CD4-positive, alpha-beta T cell (primary cell): Measurements from ENCODE around the gene SMIM44. TPM values are rescaled to one million over a fixed set of nuclear protein-coding genes. Genes with fewer than 3 reads are reported as not detected.
"Not testable (repeated sequence)": the region's sequence is repeated elsewhere in the genome, so short reads cannot be mapped to it uniquely, and the experiment has no call there.

ENCODE experiments used
- ATAC-seq: fragments of 200-7000 bp; cut with Tn5 transposase; one replicate; pipeline ENCODE4 v1.10.0; 2022; ENCODE audit warnings: mild to moderate bottlenecking; ENCODE audit not compliant: poor library complexity
- CTCF ChIA-PET: fragments of 350-600 bp; sonication (Branson Sonifier 250); formaldehyde crosslinking; loops from one replicate; lab custom pipeline; 2021; ENCODE audit warnings: antibody characterized with exemption, inconsistent platforms; lab: Charles Lee
- POLR2A ChIA-PET: fragments of 350-600 bp; sonication (Branson Sonifier 250); formaldehyde crosslinking; loops from one replicate; lab custom pipeline; 2021; ENCODE audit warnings: antibody characterized with exemption, inconsistent platforms; lab: Charles Lee
- DNase-seq, 14 experiments: peaks; one replicate each; pipeline ENCODE4 v3.0.0-alpha.2; 2013 to 2020; ENCODE audit warnings: mixed read lengths in 2 of 14
- H3K27ac ChIP-seq, 2 donors: one replicate each; pipeline versions ENCODE4 v1.5.1 to v1.7.0; 2013; ENCODE audit warnings: low read length in 2 of 2, low read depth in 1 of 2, mild to moderate bottlenecking in 1 of 2
- H3K27me3 ChIP-seq, 2 experiments: 1 replicate in 1 of 2; 2 replicates in 1 of 2; pipeline versions ENCODE4 v1.6.1 to v1.7.0; 2013; ENCODE audit warnings: low read length in 2 of 2, control low read depth in 1 of 2, mild to moderate bottlenecking in 1 of 2, moderate library complexity in 1 of 2; ENCODE audit not compliant: insufficient read depth in 2 of 2, control insufficient read depth in 1 of 2
- H3K36me3 ChIP-seq: one replicate; pipeline ENCODE4 v1.6.1; 2013; ENCODE audit warnings: low read length, control low read depth; ENCODE audit not compliant: insufficient read depth
- H3K4me1 ChIP-seq: one replicate; pipeline ENCODE4 v1.6.1; 2013; ENCODE audit warnings: low read length, control low read depth; ENCODE audit not compliant: insufficient read depth
- H3K4me3 ChIP-seq: one replicate; pipeline ENCODE4 v1.5.1; 2013; ENCODE audit warnings: mild to moderate bottlenecking, low read length, moderate library complexity
- H3K9me3 ChIP-seq, 2 experiments: 1 replicate in 1 of 2; 2 replicates in 1 of 2; pipeline versions ENCODE4 v1.6.1 to v1.7.0; 2013; ENCODE audit warnings: low read length in 2 of 2, mild to moderate bottlenecking in 2 of 2, control low read depth in 1 of 2, moderate library complexity in 1 of 2; ENCODE audit not compliant: control insufficient read depth in 1 of 2, insufficient read depth in 1 of 2
- H3K27ac Mint-ChIP-seq: one replicate; pipeline ENCODE4 v1.8.0; 2020; ENCODE audit warnings: mixed read lengths
- H3K27me3 Mint-ChIP-seq: one replicate; pipeline ENCODE4 v1.8.0; 2021; ENCODE audit warnings: mixed read lengths
- H3K36me3 Mint-ChIP-seq: one replicate; pipeline ENCODE4 v1.8.0; 2021; ENCODE audit warnings: low read depth, mixed read lengths
- H3K4me1 Mint-ChIP-seq: one replicate; pipeline ENCODE4 v1.8.0; 2021; ENCODE audit warnings: low read depth, mixed read lengths
- H3K4me3 Mint-ChIP-seq: one replicate; pipeline ENCODE4 v1.8.0; 2020; ENCODE audit warnings: mild to moderate bottlenecking, mixed read lengths
- H3K9me3 Mint-ChIP-seq: one replicate; pipeline ENCODE4 v1.8.0; 2020; ENCODE audit warnings: mixed read lengths
- intact Hi-C, 2 experiments: fragments of 100-400 bp; cut with DNase I in 1 of 2; cut with micrococcal nuclease in 1 of 2; formaldehyde crosslinking; loops; one replicate each; pipeline versions ENCODE4 v1.15.1 to v1.9.0; 2023 to 2025; cut with DNase I, micrococcal nuclease
- total RNA-seq, 174 experiments: library from RNA in 2 of 174; stranded (reverse) in 2 of 174; gene quantifications; one replicate each; pipeline ENCODE4 v1.2.3 and lab custom pipeline; 2021 to 2026
- TF ChIP-seq, protein P1 (sequence below): fragments of 200-600 bp; IDR thresholded peaks from one replicate; pipeline ENCODE4 v1.8.0; 2022; ENCODE audit warnings: antibody characterized with exemption, mild to moderate bottlenecking

Gene SMIM44
- total RNA-seq, 2 experiments from 2014 or later: not detected

DNA sequence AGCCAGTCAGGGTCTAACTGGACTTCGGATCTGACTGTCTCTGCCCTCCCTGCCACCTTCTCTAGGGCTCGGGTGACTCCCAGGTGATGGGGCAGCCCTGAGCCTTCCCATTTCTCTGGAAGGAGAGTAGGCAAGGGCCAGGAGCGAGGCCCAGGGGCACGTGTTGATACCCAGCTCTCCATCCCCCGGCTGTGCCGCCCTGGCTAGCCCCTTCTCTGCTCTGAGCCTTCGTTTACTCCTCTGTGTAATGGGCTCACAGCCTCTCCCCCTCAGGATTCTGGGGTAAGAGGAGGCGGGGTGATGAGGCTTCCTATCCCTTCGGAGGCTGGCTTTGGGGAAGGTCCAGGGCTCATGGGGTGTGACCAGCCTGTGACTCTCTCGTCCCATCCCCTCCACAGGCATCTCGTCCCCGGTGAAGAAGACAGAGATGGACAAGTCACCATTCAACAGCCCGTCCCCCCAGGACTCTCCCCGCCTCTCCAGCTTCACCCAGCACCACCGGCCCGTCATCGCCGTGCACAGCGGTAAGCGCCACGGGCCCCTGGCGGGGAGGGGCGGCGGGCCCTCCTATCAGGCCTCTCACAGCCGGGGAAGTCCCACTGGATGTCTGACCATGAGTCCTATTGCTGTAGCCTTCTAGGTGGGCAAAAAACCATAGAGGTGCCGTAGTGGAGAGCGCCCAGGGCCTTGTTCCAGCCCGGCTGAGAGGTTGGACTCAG is 34.5 kb downstream of the SMIM44 start:
- no peak overlapping the region for H3K4me3 ChIP-seq
- H3K27ac Mint-ChIP-seq: no peak overlapping the region
- no peak for DNase-seq
- POLR2A ChIA-PET: no interaction called here
- H3K36me3 ChIP-seq: peaks cover 48% of the 10 kb centered on the region
- CTCF ChIA-PET: no interaction called here
- no peaks in the 10 kb centered on the region for H3K4me1 Mint-ChIP-seq
- H3K27ac ChIP-seq: no peak overlapping the region
- no peak for ATAC-seq
- H3K4me3 Mint-ChIP-seq: no peak overlapping the region
- no peaks in the 10 kb centered on the region for H3K9me3 ChIP-seq
- no peaks in the 10 kb centered on the region for H3K9me3 Mint-ChIP-seq
- no peaks in the 10 kb centered on the region for H3K4me1 ChIP-seq
- no peaks in the 10 kb centered on the region for H3K27me3 Mint-ChIP-seq
- TF ChIP-seq, protein P1, sequence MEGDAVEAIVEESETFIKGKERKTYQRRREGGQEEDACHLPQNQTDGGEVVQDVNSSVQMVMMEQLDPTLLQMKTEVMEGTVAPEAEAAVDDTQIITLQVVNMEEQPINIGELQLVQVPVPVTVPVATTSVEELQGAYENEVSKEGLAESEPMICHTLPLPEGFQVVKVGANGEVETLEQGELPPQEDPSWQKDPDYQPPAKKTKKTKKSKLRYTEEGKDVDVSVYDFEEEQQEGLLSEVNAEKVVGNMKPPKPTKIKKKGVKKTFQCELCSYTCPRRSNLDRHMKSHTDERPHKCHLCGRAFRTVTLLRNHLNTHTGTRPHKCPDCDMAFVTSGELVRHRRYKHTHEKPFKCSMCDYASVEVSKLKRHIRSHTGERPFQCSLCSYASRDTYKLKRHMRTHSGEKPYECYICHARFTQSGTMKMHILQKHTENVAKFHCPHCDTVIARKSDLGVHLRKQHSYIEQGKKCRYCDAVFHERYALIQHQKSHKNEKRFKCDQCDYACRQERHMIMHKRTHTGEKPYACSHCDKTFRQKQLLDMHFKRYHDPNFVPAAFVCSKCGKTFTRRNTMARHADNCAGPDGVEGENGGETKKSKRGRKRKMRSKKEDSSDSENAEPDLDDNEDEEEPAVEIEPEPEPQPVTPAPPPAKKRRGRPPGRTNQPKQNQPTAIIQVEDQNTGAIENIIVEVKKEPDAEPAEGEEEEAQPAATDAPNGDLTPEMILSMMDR: no peak
- intact Hi-C loops: no loop called here
- H3K36me3 Mint-ChIP-seq: peaks cover 24% of the 10 kb centered on the region
- no peaks in the 10 kb centered on the region for H3K27me3 ChIP-seq

DNA sequence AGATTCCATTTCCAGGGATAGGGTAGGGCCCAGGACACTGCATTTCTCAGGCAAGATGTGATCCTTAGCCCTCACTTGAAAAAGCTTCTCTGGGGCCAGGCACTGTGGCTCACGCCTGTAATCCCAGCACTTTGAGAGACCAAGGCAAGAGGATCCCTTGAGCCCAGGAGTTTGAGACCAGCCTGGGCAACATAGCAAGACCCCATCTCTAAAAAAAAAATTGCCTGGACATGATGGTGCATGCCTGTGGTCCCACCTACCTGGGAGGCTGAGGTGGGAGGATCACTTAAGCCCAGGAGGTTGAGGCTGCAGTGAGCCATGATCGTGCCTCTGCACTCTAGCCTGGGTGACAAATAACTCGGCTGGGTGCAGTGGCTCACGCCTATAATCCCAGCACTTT is 36.6 kb downstream of the SMIM44 start:
- H3K4me1 Mint-ChIP-seq, H3K9me3 Mint-ChIP-seq, H3K27ac ChIP-seq, DNase-seq, CTCF ChIA-PET, intact Hi-C loops, H3K4me3 ChIP-seq, H3K4me1 ChIP-seq, H3K27me3 Mint-ChIP-seq, H3K4me3 Mint-ChIP-seq, H3K27me3 ChIP-seq, ATAC-seq, H3K27ac Mint-ChIP-seq, H3K9me3 ChIP-seq: not testable (repeated sequence)
- peaks cover 20% of the 10 kb centered on the region for H3K36me3 Mint-ChIP-seq
- POLR2A ChIA-PET: interaction anchor here (0.6 kb wide), 1 partner anchor 54 kb away, joined by 4 read pairs; no protein-coding TSS in a partner anchor
- H3K36me3 ChIP-seq: peaks cover 31% of the 10 kb centered on the region

DNA sequence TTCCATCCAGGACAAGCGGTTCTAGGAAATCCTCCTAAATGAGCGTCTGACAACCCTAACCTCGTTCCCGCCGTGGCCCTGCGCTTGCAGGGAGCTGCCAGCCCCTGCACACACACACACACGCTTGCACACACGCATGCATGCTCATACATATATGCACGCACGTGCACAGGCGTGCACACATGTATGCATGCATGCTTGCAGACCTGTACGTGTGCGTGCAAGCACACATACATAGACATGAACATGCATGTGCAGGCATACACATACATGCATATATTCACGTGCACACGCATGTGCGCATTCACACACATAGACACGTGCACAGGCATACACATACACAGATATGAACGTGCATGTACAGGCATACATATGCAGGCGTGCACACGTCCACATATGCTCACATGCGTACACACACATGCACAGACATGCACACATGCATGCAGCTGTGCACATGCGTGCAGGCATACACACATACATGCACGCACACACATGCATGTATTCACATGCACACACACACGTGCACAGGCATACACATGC is 38.5 kb downstream of the SMIM44 start:
- no peak for ATAC-seq
- Mint-ChIP-seq H3K4me1 (peaks cover 4% of the 10 kb centered on the region), H3K27ac (no peak overlapping the region), H3K27me3 (no peaks in the 10 kb centered on the region), H3K36me3 (peaks cover 10% of the 10 kb centered on the region), H3K9me3 (no peaks in the 10 kb centered on the region), H3K4me3 (no peak overlapping the region)
- Histone ChIP-seq H3K27me3 (no peaks in the 10 kb centered on the region), H3K36me3 (peaks cover 27% of the 10 kb centered on the region), H3K27ac (no peak overlapping the region), H3K4me3 (no peak overlapping the region), H3K4me1 (peaks cover 4% of the 10 kb centered on the region), H3K9me3 (no peaks in the 10 kb centered on the region)
- intact Hi-C loops: no loop called here
- TF ChIP-seq, protein P1: no peak
- CTCF ChIA-PET: no interaction called here
- POLR2A ChIA-PET: interaction anchor here (0.9 kb wide), 1 partner anchor 10 kb away, joined by 3 read pairs; no protein-coding TSS in a partner anchor
- DNase-seq: no peak
